ENCODE data around the gene PNLIPRP3. TPM values are rescaled to one million over a fixed set of nuclear protein-coding genes. Genes with fewer than 3 reads are reported as not detected.

Gene PNLIPRP3
- total RNA-seq, 1 experiment from 2014 or later = not detected

GRCh38 chr10:116490028-116490662 is 62.5 kb downstream of the PNLIPRP3 start:
- Histone ChIP-seq H3T11ph (ENCODE audit: low read length) (no peak overlapping the region), H2BK12ac (ENCODE audit: insufficient read length, low read depth, low read length) (no peak overlapping the region), H4K91ac (ENCODE audit: insufficient read length, low read depth, low read length) (no peak overlapping the region), H3K23ac (ENCODE audit: insufficient read length, low read depth, low read length) (no peak overlapping the region), H3K14ac (ENCODE audit: insufficient read depth, low read length) (no peak overlapping the region), H2AK5ac (ENCODE audit: insufficient read length, low read length) (no peak overlapping the region), H3K4me1 (ENCODE audit: insufficient read depth, low read length) (peaks cover 4% of the 10 kb centered on the region; the same call in 1 of the 2 replicates), H3K56ac (ENCODE audit: insufficient read length, low read depth, low read length) (no peak overlapping the region), H2BK120ac (ENCODE audit: low read depth, low read length, poor library complexity, severe bottlenecking) (no peak overlapping the region), H4K8ac (replicated peaks; ENCODE audit: insufficient read length, low read depth, low read length) (no peak overlapping the region), H3K9me3 (ENCODE audit: control insufficient read depth, low read depth, low read length) (no peaks in the 10 kb centered on the region), H3K79me2 (ENCODE audit: insufficient read depth, low read length) (no peaks in the 10 kb centered on the region), H3K4me2 (ENCODE audit: insufficient read depth, insufficient read length, low read length) (no peak overlapping the region), H4K5ac (ENCODE audit: insufficient read length, low read depth, low read length) (no peak overlapping the region), H4K20me1 (ENCODE audit: control insufficient read depth, insufficient read depth, insufficient read length) (no peaks in the 10 kb centered on the region), H3K27me3 (ENCODE audit: insufficient read depth, low read length) (no peaks in the 10 kb centered on the region), H3K23me2 (ENCODE audit: insufficient read length, low read depth, low read length, poor library complexity, severe bottlenecking) (no peaks in the 10 kb centered on the region), H3K79me1 (ENCODE audit: insufficient read depth, low read depth, low read length, poor library complexity, severe bottlenecking) (no peaks in the 10 kb centered on the region), H3K18ac (ENCODE audit: insufficient read length, low read depth, low read length) (no peak overlapping the region), H3K4ac (ENCODE audit: low read depth, low read length) (no peak overlapping the region), H3K27ac (ENCODE audit: insufficient read length, low read depth, low read length) (no peak overlapping the region), H2BK20ac (ENCODE audit: low read depth, low read length, poor library complexity, severe bottlenecking) (no peak overlapping the region), H2BK15ac (ENCODE audit: low read depth, low read length) (no peak overlapping the region), H2BK5ac (ENCODE audit: insufficient read length, low read length) (no peak overlapping the region), H3K9ac (ENCODE audit: extremely low read depth, insufficient read length, low read length) (no peak overlapping the region), H2AFZ (ENCODE audit: low read length) (no peak overlapping the region)
- no peak for DNase-seq
- Mint-ChIP-seq H3K4me3 (no peak overlapping the region), H3K4me1 (peaks cover 14 to 16% of the 10 kb centered on the region in 2 experiments), H3K36me3 (ENCODE audit: insufficient read depth in 1 of 3, low read depth in 3 of 3) (no peaks in the 10 kb centered on the region), H3K9me3 (no peaks in the 10 kb centered on the region; a peak in 1 of 5 replicates), H3K27me3 (ENCODE audit: low read depth) (no peaks in the 10 kb centered on the region; the same call in 1 of the 2 replicates), H3K27ac (no peak overlapping the region)
- peak; percentile 86 for TF ChIP-seq CTCF (conservative IDR thresholded peaks at IDR 0.05)
- no CpG with 5 or more reads among the region's 2 CpGs for WGBS (ENCODE audit: extremely low coverage, insufficient read length, low lambda C conversion rate)
